ENCODE measurements around the gene TRIM3. TPM values are rescaled to one million over a fixed set of nuclear protein-coding genes. Genes with fewer than 3 reads are reported as not detected.
A peak's percentile ranks its signal among the peaks of the same experiment; 100 is the strongest.

TRIM3 gene
- total and polyA plus RNA-seq, 2 of the 8 experiments (the other 6 are each of a cell fraction or from before 2014, with no cell fraction given) = 10.7 to 14.3 TPM

- H2BK120ac ChIP-seq (replicated peaks; ENCODE audit: low read depth, low read length) = no peak overlapping the region
- no peak overlapping the region for H3K23ac ChIP-seq (ENCODE audit: insufficient read length)
- H4K91ac ChIP-seq (replicated peaks; ENCODE audit: insufficient read length, low read length) = no peak overlapping the region
- H2BK20ac ChIP-seq (ENCODE audit: low read length) = no peak overlapping the region
- no peaks in the 10 kb centered on the region for H3K36me3 ChIP-seq (ENCODE audit: control insufficient read depth in 2 of 4, insufficient read depth in 4 of 4, low read length in 3 of 4)
- FAIRE-seq (no peak), DNase-seq (ENCODE audit: low read depth in 1 of 2, low spot score in 2 of 2) (no peak)
- no peak overlapping the region for H3K14ac ChIP-seq (ENCODE audit: insufficient read length)
- H4K20me1 ChIP-seq (replicated peaks in 1 of 2; ENCODE audit: control insufficient read depth in 1 of 2, insufficient read depth in 2 of 2, low read length in 2 of 2) = no peaks in the 10 kb centered on the region
- no peak overlapping the region for H3K9ac ChIP-seq (replicated peaks in 1 of 4; ENCODE audit: extremely low read depth in 1 of 4, low read depth in 3 of 4, low read length in 3 of 4)
- H2AK5ac ChIP-seq (ENCODE audit: low read depth, low read length) = no peak overlapping the region
- H3K4me3 ChIP-seq (ENCODE audit: extremely low read depth in 1 of 4, insufficient read depth in 2 of 4, low read depth in 3 of 4, low read length in 4 of 4) = no peak overlapping the region
- no peaks in the 10 kb centered on the region for H3K79me2 ChIP-seq (ENCODE audit: control insufficient read depth in 1 of 2, insufficient read depth in 2 of 2, low read length in 2 of 2)
- H2AFZ ChIP-seq (ENCODE audit: low read length) = no peak overlapping the region
- H3K9me3 ChIP-seq (ENCODE audit: insufficient read depth in 2 of 2, low read depth in 1 of 2, low read length in 1 of 2) = no peaks in the 10 kb centered on the region
- H4K5ac ChIP-seq (ENCODE audit: insufficient read length, low read depth, low read length) = no peak overlapping the region
- H2BK12ac ChIP-seq (ENCODE audit: low read depth, low read length) = no peak overlapping the region
- ChIA-PET POLR2A (ENCODE audit: partially characterized antibody) (no interaction called here), CTCF (ENCODE audit: partially characterized antibody) (interaction anchor here (1.7 to 10.1 kb wide), 2 partner anchors 11 to 28 kb away, joined by 4 to 78 read pairs; partner anchors contain the start of gene HPX)
- H3K4me1 ChIP-seq (replicated peaks in 1 of 4; ENCODE audit: control insufficient read depth in 3 of 4, insufficient read depth in 4 of 4, low read length in 3 of 4) = peaks cover 2 to 5% (median 4%) of the 10 kb centered on the region in 4 experiments; a peak in 4 of 7 replicates
- no peak overlapping the region for H3K27ac ChIP-seq (ENCODE audit: low read depth, low read length)
- H2BK5ac ChIP-seq (ENCODE audit: low read depth, low read length) = peak overlapping the region; percentile 35; the same call in 1 of the 2 replicates
- no peak overlapping the region for H2BK15ac ChIP-seq (ENCODE audit: low read length)
- 86% methylated on average over 6 of the region's 6 CpGs; no CpG with 5 or more reads in 1 of the 2 experiments for WGBS, 2 experiments (ENCODE audit: extremely low coverage in 1 of 2, insufficient coverage in 1 of 2, insufficient read length in 1 of 2, insufficient replicate concordance in 2 of 2, low coverage in 1 of 2, low lambda C conversion rate in 2 of 2, missing lambda C conversion rate in 1 of 2)
- H3K4ac ChIP-seq (replicated peaks; ENCODE audit: insufficient read length, low read depth, low read length) = no peak overlapping the region
- H3K79me1 ChIP-seq (ENCODE audit: low read depth, low read length) = 0 out of 2 replicates have a peak, but pooled peaks cover 2% of the 10 kb centered on the region
- peaks cover 5% of the 10 kb centered on the region; the same call in 1 of the 2 replicates for H3K23me2 ChIP-seq (ENCODE audit: low read depth, low read length)
- no peak overlapping the region for H3K56ac ChIP-seq (replicated peaks; ENCODE audit: insufficient read length, low read depth, low read length)
- H3K4me2 ChIP-seq (ENCODE audit: insufficient read depth in 1 of 2, low read depth in 2 of 2, low read length in 2 of 2) = no peak overlapping the region
- no peak overlapping the region for H3K18ac ChIP-seq (ENCODE audit: extremely low read depth, low read length)
- H3K27me3 ChIP-seq (replicated peaks in 1 of 4; ENCODE audit: control insufficient read depth in 3 of 4, extremely low read depth in 1 of 4, insufficient read depth in 3 of 4, low read length in 3 of 4) = peaks cover 1 to 13% (median 7%) of the 10 kb centered on the region in 4 experiments
- no peak overlapping the region for H4K8ac ChIP-seq (ENCODE audit: extremely low read depth, insufficient read depth, low read length)
- TF ChIP-seq RNF2 (IDR thresholded peaks at IDR 0.05; ENCODE audit: borderline replicate concordance, low read depth, low read length, missing control alignments, poor library complexity, severe bottlenecking) = no peak
These were observed 57.9 kb downstream of the TRIM3 start for GRCh38 chr11:6415797-6416196.

Data from H1 (cell line).